ENCODE results near the gene CARD9. TPM values are rescaled to one million over a fixed set of nuclear protein-coding genes. Genes with fewer than 3 reads are reported as not detected.

The CARD9 gene
- total RNA-seq, 1 donor from 2014 or later = 0.89 TPM

DNA sequence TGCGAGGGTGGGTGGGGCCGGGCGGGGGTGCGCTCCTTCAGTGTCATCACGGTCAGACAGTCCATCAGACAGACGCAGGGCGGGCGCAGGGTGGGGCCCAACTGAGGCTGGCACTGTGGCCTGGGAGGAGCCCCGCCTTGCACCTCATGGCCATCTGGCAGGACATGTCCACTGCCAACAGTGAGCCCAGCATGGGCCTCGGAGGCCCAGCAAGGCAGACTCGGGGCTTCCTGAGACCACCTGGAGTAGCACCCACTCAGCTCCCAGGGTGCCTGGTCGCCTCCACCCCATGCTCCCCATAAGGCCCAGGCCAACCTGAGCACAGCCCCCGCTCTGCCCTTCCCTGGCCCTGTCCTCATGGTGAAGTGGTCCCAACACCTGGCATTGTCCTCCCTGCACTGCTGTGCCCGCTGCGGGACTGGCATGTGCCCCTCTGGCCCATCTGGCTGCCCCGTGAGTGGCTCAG lies 54.7 kb downstream of the CARD9 start:
- ATAC-seq (ENCODE audit: low read depth) = no peak
- DNase-seq = no peak
- intact Hi-C loops (cut with micrococcal nuclease) = no loop called here
- no peak overlapping the region for H3K27ac Mint-ChIP-seq
- POLR2A ChIA-PET = no interaction called here
- peaks cover 9% of the 10 kb centered on the region for H3K27me3 Mint-ChIP-seq
- CTCF ChIA-PET = no interaction called here
- no peak overlapping the region for H3K4me3 Mint-ChIP-seq
- H3K36me3 Mint-ChIP-seq (ENCODE audit: low read depth) = no peaks in the 10 kb centered on the region
- peaks cover 7% of the 10 kb centered on the region for H3K9me3 Mint-ChIP-seq
- TF ChIP-seq, protein P1, sequence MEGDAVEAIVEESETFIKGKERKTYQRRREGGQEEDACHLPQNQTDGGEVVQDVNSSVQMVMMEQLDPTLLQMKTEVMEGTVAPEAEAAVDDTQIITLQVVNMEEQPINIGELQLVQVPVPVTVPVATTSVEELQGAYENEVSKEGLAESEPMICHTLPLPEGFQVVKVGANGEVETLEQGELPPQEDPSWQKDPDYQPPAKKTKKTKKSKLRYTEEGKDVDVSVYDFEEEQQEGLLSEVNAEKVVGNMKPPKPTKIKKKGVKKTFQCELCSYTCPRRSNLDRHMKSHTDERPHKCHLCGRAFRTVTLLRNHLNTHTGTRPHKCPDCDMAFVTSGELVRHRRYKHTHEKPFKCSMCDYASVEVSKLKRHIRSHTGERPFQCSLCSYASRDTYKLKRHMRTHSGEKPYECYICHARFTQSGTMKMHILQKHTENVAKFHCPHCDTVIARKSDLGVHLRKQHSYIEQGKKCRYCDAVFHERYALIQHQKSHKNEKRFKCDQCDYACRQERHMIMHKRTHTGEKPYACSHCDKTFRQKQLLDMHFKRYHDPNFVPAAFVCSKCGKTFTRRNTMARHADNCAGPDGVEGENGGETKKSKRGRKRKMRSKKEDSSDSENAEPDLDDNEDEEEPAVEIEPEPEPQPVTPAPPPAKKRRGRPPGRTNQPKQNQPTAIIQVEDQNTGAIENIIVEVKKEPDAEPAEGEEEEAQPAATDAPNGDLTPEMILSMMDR (IDR thresholded peaks at IDR 0.05) = no peak
- peaks cover 11% of the 10 kb centered on the region for H3K4me1 Mint-ChIP-seq

DNA sequence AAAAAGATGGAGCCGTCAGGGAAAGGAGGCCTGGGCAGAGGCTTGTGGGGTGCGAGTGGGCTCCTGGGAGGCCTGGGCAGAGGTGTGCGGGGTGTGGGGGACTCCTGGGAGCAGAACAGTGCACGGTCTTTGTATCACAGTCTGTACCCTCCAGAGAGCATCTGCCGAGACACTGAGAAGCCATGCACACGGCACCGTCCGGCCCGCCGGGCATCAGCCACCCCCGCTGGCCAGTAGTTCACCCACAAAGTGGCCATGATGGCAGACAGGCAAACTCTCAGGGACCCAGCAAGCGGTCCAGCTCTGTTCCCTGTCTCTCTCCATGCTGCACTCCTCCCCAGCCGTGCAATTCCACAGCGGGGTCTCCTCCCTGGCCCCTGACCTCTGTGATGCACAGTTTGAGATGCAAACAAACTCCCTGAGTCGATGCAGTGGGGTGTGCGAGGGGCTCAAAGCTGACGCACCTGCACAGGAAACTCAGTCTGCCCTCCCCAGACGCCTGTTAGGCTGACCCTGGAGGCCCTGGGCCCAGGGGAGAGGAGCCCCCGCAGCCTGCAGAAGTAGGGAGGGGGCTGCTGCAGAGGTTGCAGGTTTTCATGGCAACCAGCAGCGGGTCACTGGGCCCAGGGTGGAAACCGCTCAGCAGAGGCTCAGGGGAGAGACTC lies 55.2 kb downstream of the CARD9 start:
- intact Hi-C loops (cut with micrococcal nuclease) = no loop called here
- peaks cover 11% of the 10 kb centered on the region for H3K4me1 Mint-ChIP-seq
- H3K27ac Mint-ChIP-seq = no peak overlapping the region
- CTCF ChIA-PET = no interaction called here
- peaks cover 7% of the 10 kb centered on the region for H3K9me3 Mint-ChIP-seq
- POLR2A ChIA-PET = no interaction called here
- H3K4me3 Mint-ChIP-seq = no peak overlapping the region
- ATAC-seq (ENCODE audit: low read depth) (peak; percentile 57), DNase-seq (no peak)
- TF ChIP-seq, protein P1 (IDR thresholded peaks at IDR 0.05) = no peak
- H3K27me3 Mint-ChIP-seq = peaks cover 4% of the 10 kb centered on the region
- H3K36me3 Mint-ChIP-seq (ENCODE audit: low read depth) = no peaks in the 10 kb centered on the region

- ChIA-PET POLR2A (no interaction called here), CTCF (no interaction called here)
- H3K36me3 Mint-ChIP-seq (ENCODE audit: low read depth) = no peaks in the 10 kb centered on the region
- H3K27ac Mint-ChIP-seq = no peak overlapping the region
- ATAC-seq (ENCODE audit: low read depth) (no peak), DNase-seq (no peak)
- no peak overlapping the region for H3K4me3 Mint-ChIP-seq
- peaks cover 11% of the 10 kb centered on the region for H3K4me1 Mint-ChIP-seq
- peaks cover 7% of the 10 kb centered on the region for H3K9me3 Mint-ChIP-seq
- TF ChIP-seq, protein P1 (IDR thresholded peaks at IDR 0.05) = no peak
- intact Hi-C loops (cut with micrococcal nuclease) = no loop called here
- peaks cover 4% of the 10 kb centered on the region for H3K27me3 Mint-ChIP-seq
Observed at GRCh38 chr9:136317695-136318094, 55.8 kb downstream of the CARD9 start.

GRCh38 chr9:136316896-136317676 lies 56.4 kb downstream of the CARD9 start:
- H3K9me3 Mint-ChIP-seq = peaks cover 7% of the 10 kb centered on the region
- ChIA-PET CTCF (no interaction called here), POLR2A (no interaction called here)
- H3K36me3 Mint-ChIP-seq (ENCODE audit: low read depth) = no peaks in the 10 kb centered on the region
- H3K27ac Mint-ChIP-seq = no peak overlapping the region
- TF ChIP-seq, protein P1 (IDR thresholded peaks at IDR 0.05) = no peak
- peaks cover 4% of the 10 kb centered on the region for H3K27me3 Mint-ChIP-seq
- DNase-seq = no peak
- peaks cover 11% of the 10 kb centered on the region for H3K4me1 Mint-ChIP-seq
- intact Hi-C loops (cut with micrococcal nuclease) = no loop called here
- H3K4me3 Mint-ChIP-seq = no peak overlapping the region
- ATAC-seq (ENCODE audit: low read depth) = no peak

DNA sequence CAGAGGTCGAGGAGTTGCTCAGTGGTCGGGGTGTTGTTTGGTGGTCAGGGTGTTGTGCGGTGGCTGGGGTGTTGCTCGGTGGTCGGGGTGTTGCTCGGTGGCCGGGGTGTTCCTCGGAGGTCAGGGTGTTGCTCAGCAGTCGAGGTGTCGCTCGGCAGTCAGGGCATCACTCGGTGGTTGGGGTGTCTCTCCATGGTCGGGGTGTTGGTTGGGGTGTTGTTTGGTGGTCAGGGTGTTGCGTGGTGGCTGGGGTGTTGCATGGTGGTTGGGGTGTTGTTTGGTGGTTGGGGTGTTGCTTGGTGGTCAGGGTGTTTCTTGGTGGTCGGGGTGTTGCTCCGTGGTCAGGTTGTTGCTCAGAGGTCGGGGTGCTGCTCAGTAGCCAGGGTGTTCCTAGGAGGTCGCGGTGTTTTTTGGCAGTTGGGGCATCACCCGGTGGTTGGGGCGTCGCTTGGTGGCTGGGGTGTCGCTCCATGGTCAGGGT lies 57.2 kb downstream of the CARD9 start:
- no peak overlapping the region for H3K27ac Mint-ChIP-seq
- peaks cover 4% of the 10 kb centered on the region for H3K27me3 Mint-ChIP-seq
- DNase-seq (no peak), ATAC-seq (ENCODE audit: low read depth) (no peak)
- intact Hi-C loops (cut with micrococcal nuclease) = no loop called here
- H3K9me3 Mint-ChIP-seq = peaks cover 7% of the 10 kb centered on the region
- H3K4me3 Mint-ChIP-seq = no peak overlapping the region
- POLR2A ChIA-PET = no interaction called here
- H3K4me1 Mint-ChIP-seq = peaks cover 14% of the 10 kb centered on the region
- CTCF ChIA-PET = no interaction called here
- no peaks in the 10 kb centered on the region for H3K36me3 Mint-ChIP-seq (ENCODE audit: low read depth)
- TF ChIP-seq, protein P1 (IDR thresholded peaks at IDR 0.05) = no peak

Data from activated B cell treated with CpG ODN at 0.5 μM for 24 hours (primary cell).